Brain microvascular endothelial cell (primary cell): ENCODE measurements around the gene CABCOCO1.

Source experiments
- DNase-seq: peaks from one replicate; pipeline ENCODE4 v3.0.0-alpha.2; 2020
- H3K27ac ChIP-seq: fragments of 250-450 bp; sonication (Bioruptor Pico); 2 replicates; pipeline ENCODE4 v1.5.1; 2020; ENCODE audit warnings: mild to moderate bottlenecking, moderate library complexity
- H3K27me3 ChIP-seq: fragments of 250-450 bp; sonication (Bioruptor Pico); replicated peaks from 2 replicates; pipeline ENCODE4 v1.5.1; 2020; ENCODE audit warnings: mild to moderate bottlenecking
- H3K36me3 ChIP-seq: fragments of 250-450 bp; sonication (Bioruptor Pico); replicated peaks from 2 replicates; pipeline ENCODE4 v1.5.1; 2020; ENCODE audit warnings: mild to moderate bottlenecking
- H3K4me3 ChIP-seq: 2 replicates; pipeline ENCODE4 v1.5.1; 2011; ENCODE audit warnings: low read depth, mild to moderate bottlenecking, control low read depth, low read length, moderate library complexity
- CTCF ChIP-seq: IDR thresholded peaks from 2 replicates; pipeline ENCODE4 v1.5.1; 2011; ENCODE audit warnings: low read depth, mild to moderate bottlenecking, moderate library complexity, low read length, control low read depth, inconsistent platforms; ENCODE audit errors: missing control alignments
- in situ Hi-C: cut with HindIII; loops from 2 replicates; pipeline ENCODE4 v1.10.0; 2017; ENCODE audit warnings: low sequenced_read_pairs, low pct_ligation_motif_present

The CABCOCO1 gene

GRCh38 chr10:61754587-61755550 lies 92.1 kb downstream of the CABCOCO1 start:
- no peak for DNase-seq
- H3K4me3 ChIP-seq: no peak overlapping the region
- H3K27ac ChIP-seq: no peak overlapping the region
- no peaks in the 10 kb centered on the region for H3K36me3 ChIP-seq
- in situ Hi-C loops: no loop called here
- no peak for TF ChIP-seq CTCF
- no peaks in the 10 kb centered on the region for H3K27me3 ChIP-seq

GRCh38 chr10:61757001-61757400 lies 94.3 kb downstream of the CABCOCO1 start:
- H3K4me3 ChIP-seq: no peak overlapping the region
- no peak overlapping the region for H3K27ac ChIP-seq
- H3K27me3 ChIP-seq: no peaks in the 10 kb centered on the region
- TF ChIP-seq CTCF: no peak
- no peaks in the 10 kb centered on the region for H3K36me3 ChIP-seq
- in situ Hi-C loops: no loop called here
- no peak for DNase-seq

GRCh38 chr10:61757525-61758397 lies 95.0 kb downstream of the CABCOCO1 start:
- peak; percentile 70 for DNase-seq
- no peak overlapping the region for H3K4me3 ChIP-seq
- TF ChIP-seq CTCF: no peak
- in situ Hi-C loops: no loop called here
- no peaks in the 10 kb centered on the region for H3K36me3 ChIP-seq
- peak overlapping the region; percentile 60 for H3K27ac ChIP-seq
- no peaks in the 10 kb centered on the region for H3K27me3 ChIP-seq

- Histone ChIP-seq H3K4me3 (no peak overlapping the region), H3K27ac (peak overlapping the region; percentile 60), H3K27me3 (no peaks in the 10 kb centered on the region), H3K36me3 (no peaks in the 10 kb centered on the region)
- TF ChIP-seq CTCF: no peak
- DNase-seq: no peak
- in situ Hi-C loops: no loop called here
Observed at GRCh38 chr10:61758433-61758832, 95.7 kb downstream of the CABCOCO1 start.

GRCh38 chr10:61759751-61760150 lies 97.0 kb downstream of the CABCOCO1 start:
- Histone ChIP-seq H3K27ac (no peak overlapping the region), H3K27me3 (no peaks in the 10 kb centered on the region), H3K4me3 (no peak overlapping the region), H3K36me3 (no peaks in the 10 kb centered on the region)
- no peak for DNase-seq
- in situ Hi-C loops: no loop called here
- TF ChIP-seq CTCF: no peak
